ENCODE data around the gene FOXC2.

DNA sequence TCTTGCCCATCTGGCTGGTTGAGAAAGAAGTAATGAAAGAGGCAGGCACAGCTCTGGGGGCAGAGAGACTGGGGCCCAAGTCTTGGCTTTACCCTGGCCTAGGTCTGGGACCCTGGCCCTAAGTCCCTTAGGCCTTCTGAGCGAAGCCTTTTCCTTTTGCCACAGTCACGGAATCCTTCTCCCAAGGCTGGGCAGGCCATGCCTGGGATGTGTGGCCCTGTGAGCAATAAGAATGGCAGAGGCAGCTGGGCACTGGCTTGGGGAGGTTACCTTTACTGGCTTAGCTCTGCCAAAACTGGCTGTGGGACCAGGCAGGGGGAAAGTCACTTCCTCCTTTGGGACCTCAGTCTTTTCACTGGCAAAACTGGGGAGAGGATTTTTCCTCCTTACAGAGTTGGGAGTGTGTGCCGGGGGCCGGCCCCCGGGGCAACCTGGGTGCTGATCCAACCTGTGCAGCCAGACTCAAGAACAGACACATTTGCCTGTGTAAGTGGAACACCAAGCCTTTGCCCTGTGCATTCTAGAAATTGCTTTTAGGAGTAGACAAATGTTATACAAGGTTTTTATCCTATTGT, 43.4 kb upstream of the FOXC2 start:
- TF ChIP-seq CTCF (IDR thresholded peaks at IDR 0.05; ENCODE audit: low read depth, low read length): no peak
- no peak for TF ChIP-seq EZH2phosphoT487 (IDR thresholded peaks at IDR 0.05; ENCODE audit: low read depth)

Data from OCI-LY3 (cell line).